Nucleus accumbens (tissue), 56 donors: ENCODE measurements around the gene TLE2.
"Not testable (repeated sequence)": the region's sequence is repeated elsewhere in the genome, so short reads cannot be mapped to it uniquely, and the experiment has no call there.

Source experiments
- DNase-seq, 56 donors: peaks; one replicate each; lab custom pipeline; 2025; lab: John Stamatoyannopoulos, UW

TLE2 gene

DNA sequence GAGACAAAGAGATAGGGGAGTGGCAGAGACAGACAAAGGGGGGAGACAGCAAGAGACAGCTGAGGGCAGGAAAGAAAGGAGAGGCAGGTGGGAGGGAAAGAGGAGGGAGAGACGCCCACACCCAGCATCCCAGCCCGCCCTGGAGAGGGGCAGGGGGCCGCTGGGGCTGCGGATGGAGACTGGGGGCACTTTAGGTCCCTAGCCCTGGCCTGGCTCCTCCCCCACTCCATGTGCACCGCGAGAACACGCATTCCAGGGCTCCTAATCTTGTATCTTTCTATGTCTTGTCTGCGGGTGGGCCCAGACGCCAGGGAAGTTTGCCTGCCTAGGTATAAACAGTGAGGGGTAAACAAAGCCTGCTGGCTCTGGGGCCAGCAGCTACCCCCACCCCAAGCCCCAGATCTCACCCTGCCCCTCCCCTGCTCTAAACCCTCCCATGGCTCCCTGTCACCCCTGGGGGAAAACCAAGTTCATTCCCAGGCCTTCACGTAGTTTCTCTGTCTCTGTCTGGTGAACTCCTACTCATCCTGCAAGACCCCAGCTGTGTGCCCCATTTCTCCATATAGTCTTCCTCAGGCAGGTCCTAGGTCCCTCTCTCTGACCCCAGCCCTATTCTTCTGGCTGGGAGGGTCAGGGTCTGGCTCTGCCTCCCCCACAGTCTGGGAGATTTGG lies 27.5 kb upstream of the TLE2 start:
- DNase-seq, result no peak

DNA sequence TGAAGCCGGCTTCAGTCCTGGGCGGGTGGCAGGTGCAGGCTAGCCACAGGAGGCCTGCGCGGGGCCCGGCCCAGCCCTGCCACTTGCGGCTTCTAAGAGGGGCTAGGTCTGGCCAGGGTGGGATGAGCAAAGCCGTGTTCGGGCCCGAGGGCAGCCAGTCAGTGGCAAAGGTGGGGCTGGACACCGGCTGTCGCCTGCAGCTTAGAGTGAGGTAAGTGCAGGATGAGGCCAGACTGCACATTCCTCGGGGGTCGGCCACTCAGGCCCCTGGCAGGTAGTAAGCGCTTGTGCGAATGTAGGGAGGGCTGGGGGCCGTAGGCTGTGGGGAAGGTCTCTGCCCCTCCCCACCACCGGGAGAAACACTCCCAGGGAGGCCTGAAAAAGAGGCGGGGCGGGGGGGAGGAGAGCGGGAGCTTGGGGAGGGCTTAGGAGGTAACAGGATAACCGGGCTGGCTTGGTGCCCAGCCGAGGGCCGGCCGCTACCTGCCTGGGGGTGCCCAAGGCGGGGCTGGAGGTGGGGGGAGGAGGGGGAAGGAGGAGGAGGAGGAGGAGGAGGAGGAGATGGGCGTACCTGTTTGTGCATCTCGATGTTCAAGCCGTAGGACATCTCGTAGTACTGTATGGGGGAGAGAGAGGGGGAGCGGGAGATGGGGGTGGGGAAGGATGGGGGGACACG lies 26.8 kb upstream of the TLE2 start:
- DNase-seq, result no peak

DNA sequence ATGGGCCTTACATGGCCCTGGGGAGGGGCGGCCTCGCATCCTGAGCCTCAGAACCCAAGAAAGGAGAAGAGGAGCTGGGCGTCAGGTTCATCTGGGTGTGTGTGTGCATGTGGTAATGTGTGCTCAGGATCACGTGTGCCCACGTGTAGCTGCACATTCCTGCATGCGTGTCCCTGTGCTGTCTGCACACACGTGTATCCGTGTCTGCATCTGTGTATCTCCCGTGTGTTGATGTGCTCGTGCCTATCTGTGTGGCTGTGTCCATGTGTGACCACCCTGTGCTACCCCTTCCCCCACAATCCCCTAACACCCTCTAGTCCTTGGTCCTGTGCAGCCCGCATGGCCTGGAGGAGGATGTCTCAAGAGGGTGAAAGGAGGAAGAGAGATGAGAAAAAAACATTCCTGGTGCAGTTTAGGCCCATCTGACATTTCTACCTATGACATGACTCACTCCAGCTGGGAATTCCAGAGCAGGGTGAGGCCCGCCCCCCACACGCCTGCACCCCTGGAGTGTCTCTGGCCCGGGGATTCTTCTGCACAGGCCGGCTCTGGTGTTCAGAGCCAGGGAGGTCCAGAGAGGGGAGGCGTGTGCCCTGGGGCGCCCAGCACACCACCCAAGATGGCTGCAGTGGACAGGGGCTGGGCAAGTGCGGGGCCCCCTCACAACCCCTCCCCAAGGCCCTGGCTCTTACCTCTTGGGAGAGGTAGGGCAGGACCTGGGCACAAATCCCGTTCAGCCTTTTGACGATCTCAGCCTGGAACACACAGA lies 26.1 kb upstream of the TLE2 start:
- DNase-seq, result peak in 10 of 56 donors; percentile 5 to 34 (median 20)

DNA sequence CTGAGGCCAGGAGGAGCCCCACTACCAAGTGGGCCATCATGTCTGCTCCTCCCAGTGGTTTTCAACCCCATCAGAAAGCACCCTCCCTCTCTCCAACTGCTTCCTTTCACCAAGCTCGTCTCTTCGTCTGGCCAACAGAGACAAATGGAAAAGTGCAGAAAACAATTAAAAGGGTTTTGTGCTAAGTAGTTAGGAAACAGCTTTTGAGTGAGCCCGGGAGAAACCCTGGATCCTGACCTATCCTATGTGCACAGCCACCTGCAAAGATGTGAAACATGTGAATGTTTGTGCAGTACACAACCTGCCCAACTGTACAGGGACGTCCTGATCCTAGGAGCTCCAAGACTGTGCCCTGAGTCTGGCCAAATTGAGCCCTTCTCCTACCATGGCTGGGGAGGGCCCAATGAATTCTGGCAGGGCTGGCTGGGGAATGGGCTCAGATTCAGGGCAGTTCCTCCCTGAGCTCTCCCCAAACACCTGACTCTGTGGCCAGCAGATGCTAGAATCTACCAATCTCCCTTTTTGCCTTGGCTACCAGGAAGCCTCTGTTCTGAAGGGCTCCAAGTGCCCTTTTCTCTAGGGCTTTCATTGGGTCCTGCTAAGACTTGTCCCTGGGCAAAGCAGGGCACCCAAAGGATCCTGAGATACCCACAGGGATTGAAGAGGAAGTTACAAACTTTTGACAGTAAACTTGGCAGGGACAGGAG lies 25.3 kb upstream of the TLE2 start:
- no peak for DNase-seq

DNA sequence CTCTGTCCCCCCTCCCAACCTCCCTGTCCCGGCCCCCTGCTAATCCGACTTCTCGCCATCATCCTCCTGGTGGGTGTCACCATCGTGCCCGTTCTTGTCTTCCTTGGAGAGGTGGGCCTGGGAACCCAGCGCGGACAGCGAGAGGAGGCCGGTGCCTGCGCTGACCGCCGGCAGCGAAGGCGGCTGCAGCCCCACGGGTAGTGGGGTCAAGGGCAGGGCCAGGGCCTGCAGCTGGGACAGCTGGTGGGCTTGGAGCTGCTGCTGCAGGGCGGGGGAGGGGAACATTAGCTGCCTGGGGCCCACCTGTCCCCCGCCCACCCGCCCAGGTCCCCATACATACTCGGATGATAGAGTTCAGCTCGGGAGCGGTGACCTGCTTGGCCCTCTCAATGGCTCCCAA lies 24.7 kb upstream of the TLE2 start:
- DNase-seq, result no peak

DNA sequence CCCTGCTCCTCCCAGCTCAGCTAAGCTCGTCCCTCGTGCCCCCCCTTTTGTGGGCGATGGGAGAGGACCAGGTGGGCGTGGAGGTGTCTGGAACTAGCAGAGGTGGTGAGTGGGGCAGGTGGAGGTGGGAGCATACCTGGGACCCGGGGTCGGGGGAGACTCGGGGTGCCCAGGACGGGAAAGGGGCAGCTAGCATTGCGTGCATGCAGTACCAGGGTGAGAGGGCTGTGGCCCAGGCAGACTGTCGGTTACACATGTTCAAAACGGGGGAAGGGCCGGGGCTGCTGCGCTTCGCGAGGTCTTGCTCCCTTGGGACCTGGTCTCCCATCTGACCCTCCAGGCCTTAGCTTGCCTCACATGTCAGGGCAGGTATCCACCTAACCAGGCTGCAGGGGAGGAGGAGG lies 24.1 kb upstream of the TLE2 start:
- peak in 2 of 56 donors; percentile 9 to 31 for DNase-seq

DNA sequence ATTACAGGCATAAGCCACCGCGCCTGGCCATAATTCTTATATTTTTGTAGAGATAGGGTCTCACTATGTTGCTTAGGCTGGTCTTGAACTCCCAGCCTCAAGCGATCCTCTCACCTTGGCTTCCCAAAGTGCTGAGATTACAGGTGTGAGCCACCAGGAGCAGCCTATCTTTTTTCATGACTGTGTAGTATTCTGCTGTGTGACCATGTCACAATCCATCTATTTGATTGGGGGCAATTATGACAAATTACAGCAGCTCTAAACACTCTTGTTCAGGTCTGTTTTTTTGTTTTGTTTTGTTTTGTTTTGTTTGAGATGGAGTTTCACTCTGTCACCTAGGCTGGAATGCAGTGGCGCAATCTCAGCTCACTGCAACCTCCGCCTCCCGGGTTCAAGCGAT lies 20.9 kb upstream of the TLE2 start:
- DNase-seq, result not testable (repeated sequence)

DNA sequence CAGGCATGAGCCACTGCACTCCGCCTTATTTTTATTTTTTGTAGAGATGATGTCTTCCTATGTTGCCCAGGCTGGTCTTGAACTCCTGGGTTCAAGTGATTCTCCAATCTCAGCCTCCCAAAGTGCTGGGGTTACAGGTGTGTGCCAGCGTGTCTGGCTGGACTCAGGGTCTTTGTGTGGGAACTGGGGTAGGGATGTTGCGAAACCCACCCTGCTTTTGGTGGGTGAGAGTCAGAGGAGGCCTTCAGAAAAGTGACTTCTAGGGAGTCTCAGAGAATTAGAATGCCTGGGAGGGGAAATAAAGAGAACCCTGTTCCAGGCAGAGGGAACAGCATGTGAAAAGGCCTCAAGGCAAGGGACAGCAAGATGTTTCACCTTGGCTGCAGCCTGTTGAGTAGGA lies 20.0 kb upstream of the TLE2 start:
- DNase-seq, result no peak

DNA sequence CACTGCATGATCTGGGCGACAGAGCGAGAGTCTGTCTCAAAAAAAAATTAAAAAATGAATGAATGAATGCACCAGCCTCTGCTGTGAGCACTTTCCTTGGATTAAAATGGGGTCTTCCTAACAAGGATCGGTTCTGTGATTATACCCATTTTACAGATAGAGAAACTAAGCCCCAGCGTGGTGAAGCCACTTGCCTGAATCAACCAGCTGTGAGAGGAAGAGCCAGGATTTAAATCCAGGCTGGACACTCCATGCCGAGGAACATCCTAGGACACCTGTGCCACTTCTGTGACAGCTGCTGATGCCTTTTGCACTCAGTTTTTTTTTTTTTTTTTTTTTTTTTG lies 19.1 kb upstream of the TLE2 start:
- no peak for DNase-seq

DNA sequence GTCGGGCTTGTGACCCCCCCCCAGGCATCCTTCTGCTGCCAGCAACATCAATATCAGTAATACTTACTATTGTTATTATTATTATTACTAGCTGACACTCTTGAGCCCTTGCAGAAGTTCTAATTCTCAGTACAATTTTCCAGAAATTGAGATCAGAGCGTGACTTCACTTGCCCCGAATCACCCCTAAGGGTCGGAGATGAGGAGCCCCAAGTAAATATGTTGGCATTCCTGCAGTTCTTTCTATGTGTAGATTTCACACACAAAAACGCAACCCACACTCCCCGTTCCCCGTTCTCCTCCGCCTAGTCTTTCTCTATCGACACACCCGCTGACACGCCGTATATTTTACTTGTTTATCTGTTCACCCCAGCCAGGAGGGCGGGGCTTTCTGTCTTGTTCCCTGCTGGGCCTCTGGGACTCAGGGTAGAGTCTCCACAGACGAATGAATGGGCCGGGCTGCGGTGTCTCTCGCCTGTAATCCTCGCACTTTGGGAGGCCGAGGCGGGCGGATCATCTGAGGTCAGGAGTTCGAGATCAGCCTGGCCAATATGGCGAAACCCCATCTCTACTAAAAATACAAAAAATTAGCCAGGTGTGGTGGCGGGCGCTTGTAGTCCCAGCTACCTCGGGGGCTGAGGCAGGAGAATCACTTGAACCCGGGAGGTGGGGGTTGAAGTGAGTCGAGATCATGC lies 18.6 kb upstream of the TLE2 start:
- peak in 3 of 56 donors; percentile 8 to 20 (median 13) for DNase-seq

DNA sequence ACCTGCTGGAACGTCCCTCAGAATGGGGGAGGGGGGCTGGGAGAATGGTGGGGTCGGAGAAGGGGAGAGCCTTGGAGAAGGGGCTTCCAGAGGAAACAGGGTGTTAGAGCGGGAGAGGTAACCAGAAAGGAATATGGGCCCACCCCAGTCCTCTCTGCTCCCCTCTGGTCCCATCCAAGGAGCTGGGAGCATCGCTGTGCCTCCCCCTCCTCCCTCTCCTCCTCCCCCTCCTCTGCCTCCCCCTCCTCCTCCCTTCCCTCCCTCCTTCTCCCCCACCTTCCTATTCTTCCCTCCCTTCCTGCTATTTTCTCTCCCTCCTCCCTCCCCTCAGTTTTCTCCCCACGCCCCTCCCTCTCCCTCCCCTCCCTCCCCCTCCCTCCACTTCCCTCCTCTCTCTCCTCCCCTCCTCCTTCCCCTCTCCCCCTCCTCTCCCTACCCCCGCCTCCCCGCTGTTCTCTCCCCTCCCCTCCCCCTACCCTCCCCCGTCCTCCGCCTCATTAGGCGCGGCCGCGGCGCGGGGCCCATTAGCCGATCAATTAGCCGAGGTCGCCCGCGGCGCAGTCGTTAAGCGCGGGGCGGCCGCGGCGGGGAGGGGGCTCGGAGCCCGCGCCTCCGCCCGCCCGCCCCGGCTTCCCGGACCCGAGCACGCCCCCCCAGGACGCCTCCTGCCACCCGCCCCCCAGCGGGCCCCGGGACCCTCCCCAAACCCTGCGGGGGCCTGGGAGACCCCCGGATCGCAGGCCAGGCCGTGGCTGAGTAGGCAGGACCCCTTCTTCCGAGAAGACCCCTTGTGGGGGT lies 17.8 kb upstream of the TLE2 start:
- DNase-seq, result peak in 1 of 56 donors; percentile 13

DNA sequence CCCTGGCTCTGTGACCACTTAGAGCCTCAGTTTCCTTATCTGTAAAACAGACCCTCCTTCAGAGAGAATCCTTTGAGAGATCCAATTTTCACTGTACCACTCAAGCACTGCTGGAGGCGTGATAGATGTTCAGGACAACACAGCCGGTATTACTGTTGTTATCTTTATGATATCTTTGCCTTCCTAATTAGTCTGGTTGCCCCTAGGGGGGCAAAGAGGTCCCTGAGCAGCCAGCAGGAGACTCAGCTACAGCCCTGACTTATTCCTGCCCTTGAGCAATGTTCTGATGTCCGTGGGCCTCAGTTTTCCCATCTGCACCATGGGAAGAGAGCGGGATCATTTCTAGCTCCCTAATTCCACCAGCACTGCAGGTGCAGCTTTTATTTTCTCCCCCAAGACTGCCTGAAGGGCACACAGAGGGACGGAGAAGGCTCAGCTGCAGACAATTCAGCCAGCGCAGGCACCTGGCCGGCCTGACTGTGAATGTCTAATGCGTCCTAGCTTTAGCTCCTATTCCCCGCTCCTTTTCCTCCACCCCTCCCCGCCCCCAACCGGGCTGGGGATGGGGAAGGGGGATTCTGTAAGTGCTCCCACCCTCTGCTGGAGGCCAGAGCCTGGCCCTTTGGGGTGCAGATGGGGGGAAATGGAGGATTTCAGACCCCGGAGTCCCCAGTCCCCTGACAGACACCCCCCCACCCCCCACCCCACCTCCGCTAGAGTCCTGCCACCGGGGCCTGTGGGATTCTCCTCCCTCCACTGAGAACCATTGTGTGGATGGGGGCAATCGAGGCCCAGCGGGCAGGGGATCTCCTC lies 17.0 kb upstream of the TLE2 start:
- no peak for DNase-seq

DNA sequence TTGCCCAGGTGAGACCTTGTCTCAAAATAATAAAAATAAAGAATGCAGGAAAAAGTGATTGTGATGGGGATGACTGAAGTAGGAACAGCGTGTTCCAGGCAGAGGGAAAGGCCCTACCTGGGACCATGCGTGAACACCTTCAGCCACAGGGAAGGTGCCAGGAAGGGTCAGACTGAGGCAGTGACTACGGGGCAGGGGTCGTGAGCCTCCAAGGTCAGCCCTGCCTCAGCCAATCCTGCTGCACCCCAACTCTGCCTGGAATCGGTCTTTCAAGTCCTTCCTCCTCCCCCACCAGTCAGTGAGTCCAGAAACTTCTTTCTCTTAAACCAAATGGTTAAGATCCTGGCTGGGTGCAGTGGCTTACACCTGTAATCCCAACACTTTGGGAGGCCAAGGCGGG lies 16.1 kb upstream of the TLE2 start:
- no peak for DNase-seq

DNA sequence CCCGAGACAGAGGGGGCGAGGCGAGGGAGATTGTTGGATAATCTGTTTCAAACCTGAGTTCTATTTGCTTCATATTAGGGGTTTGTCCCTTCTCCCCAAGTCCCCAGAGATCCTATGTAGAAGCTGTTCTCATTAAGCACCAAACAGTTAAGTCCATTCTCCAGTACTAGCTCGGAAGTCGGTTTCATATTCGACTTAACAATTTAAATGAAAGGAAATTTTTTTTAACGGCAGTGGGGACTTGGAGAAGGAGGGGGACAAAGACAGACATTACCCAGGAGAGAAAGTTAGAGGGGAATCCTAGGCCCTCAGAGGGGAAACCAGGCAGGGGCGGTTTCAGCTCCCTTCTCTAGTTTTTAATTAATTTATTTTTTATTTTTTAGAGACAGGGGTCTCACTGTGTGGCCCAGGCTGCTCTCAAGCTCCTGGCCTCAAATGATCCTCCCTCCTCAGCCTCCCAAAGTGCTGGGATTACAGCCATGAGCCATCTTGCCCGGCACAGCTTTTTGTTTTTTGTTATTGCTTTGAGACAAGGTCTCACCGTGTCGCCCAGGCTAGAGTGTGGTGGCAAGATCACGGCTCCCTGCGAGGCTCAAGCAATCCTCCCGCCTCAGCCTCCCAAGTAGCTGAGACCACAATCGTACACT lies 13.7 kb upstream of the TLE2 start:
- DNase-seq, result no peak

DNA sequence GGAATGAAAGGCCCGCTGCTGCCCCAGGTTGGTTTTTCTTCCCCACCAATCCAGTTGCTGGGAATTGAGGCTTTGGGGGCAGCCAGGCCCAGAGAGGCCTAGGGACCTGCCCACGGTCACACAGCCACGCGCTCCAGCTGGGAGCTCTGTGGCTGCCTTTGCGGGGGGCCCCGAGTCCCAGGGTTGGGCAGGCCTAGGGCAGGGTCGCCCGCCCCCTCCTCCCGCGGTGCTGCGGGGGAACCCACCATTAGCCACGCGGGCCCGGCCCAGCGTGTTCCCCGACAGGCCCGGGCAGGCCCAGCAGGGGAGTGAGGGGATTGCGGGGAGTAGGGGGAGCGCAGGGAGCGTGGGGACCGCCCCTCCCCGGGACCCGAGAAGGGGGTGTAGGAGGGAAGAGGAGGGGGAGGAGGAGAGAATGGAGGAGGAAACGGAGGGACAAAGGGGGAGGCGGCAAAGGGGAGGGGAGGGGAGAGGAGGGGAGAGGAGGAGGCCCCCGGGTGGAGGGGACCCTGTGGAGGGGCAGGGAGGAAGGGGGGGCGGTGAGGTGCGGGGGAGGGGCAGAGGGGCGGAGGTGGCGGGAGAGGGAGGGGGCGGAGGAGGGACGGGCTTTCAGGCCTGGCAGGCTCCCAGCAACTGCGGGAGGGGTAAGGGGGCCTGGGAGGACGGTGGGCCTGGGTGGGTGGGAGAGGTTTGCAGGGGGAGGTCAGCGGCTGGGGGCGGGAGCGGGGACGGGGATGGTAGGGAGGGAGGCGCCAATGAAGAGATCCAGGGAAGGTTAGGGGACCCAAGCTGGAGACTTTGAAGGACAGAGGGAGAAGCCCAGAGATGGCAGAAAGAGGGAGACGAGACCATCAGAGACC lies 12.9 kb upstream of the TLE2 start:
- no peak for DNase-seq

DNA sequence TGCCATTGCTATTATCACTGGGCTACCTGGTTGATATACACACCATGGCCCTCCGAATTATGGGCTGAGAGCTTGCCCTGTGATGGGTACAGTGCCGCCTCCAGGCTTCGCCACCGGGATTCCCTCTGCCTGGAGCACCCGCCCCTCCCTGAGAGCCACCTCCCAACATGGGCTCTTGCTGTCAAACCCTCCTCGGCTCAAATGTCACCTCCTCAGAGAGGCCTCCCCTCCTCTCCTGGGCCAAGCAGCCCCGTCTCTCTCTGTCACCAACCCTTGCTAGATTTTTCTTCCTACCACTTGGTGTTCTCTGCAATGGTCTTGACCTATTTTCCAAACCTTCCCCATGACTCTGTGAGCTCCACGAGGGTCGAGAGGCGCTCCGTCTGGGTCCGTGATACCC lies 12.2 kb upstream of the TLE2 start:
- no peak for DNase-seq

DNA sequence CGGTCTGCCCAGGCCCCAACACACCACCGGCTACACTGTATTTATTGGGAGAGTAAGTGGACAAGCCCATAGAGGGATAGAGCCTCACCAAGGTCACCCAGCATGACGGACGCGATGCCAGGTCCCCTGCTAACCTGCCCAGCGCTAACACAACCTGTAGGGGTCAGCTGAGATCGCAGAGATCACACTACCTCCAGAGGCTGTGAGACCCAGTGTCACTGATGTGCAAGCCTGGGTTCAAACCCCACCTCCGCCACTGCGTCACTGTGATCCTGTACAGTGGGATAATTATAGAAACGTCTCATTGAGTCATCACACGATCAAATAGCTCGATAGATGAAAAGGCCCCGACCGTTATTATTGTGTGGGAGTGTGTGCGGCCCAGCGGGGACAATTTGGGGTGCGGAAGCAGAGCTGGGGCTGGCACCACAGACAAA lies 10.6 kb upstream of the TLE2 start:
- DNase-seq, result peak in 14 of 56 donors; percentile 4 to 56 (median 29)
